Mucosa of rectum (tissue), 2 donors: ENCODE results near the gene SCGB2B2.

Experiments used
- H3K27ac ChIP-seq, 2 donors: one replicate each; pipeline ENCODE4 v1.7.0; 2013; ENCODE audit warnings: inconsistent platforms in 2 of 2, low read depth in 2 of 2, low read length in 2 of 2
- H3K27me3 ChIP-seq, 2 donors: one replicate each; pipeline ENCODE4 v1.7.0; 2013; ENCODE audit warnings: low read length in 2 of 2; ENCODE audit not compliant: control insufficient read depth in 2 of 2, insufficient read depth in 2 of 2
- H3K36me3 ChIP-seq, 2 donors: one replicate each; pipeline ENCODE4 v1.7.0; 2013; ENCODE audit warnings: low read length in 2 of 2; ENCODE audit not compliant: control insufficient read depth in 2 of 2, insufficient read depth in 2 of 2
- H3K4me1 ChIP-seq, 2 donors: one replicate each; pipeline ENCODE4 v1.7.0; 2013; ENCODE audit warnings: low read length in 2 of 2, mild to moderate bottlenecking in 1 of 2; ENCODE audit not compliant: control insufficient read depth in 2 of 2, insufficient read depth in 2 of 2
- H3K4me3 ChIP-seq, 2 donors: one replicate each; pipeline ENCODE4 v1.7.0; 2013; ENCODE audit warnings: low read length in 2 of 2
- H3K9ac ChIP-seq, 2 donors: one replicate each; pipeline ENCODE4 v1.7.0; 2013; ENCODE audit warnings: low read length in 2 of 2, low read depth in 1 of 2, mild to moderate bottlenecking in 1 of 2
- H3K9me3 ChIP-seq, 2 donors: one replicate each; pipeline ENCODE4 v1.7.0; 2013; ENCODE audit warnings: low read length in 2 of 2; ENCODE audit not compliant: control insufficient read depth in 2 of 2
- donor health status: healthy.
- donor health status: Normal muscosa, but diverticular disease.

Gene SCGB2B2

GRCh38 chr19:34639491-34640085, 37.4 kb downstream of the SCGB2B2 start:
- H3K4me3 ChIP-seq = no peak overlapping the region
- H3K9ac ChIP-seq = no peak overlapping the region
- H3K27ac ChIP-seq = no peak overlapping the region
- no peaks in the 10 kb centered on the region for H3K4me1 ChIP-seq
- no peaks in the 10 kb centered on the region for H3K27me3 ChIP-seq
- H3K9me3 ChIP-seq = peaks cover 7 to 8% of the 10 kb centered on the region in 2 donors
- H3K36me3 ChIP-seq = no peaks in the 10 kb centered on the region

GRCh38 chr19:34633802-34634201, 43.2 kb downstream of the SCGB2B2 start:
- Histone ChIP-seq H3K4me1 (no peaks in the 10 kb centered on the region), H3K36me3 (no peaks in the 10 kb centered on the region), H3K27me3 (no peaks in the 10 kb centered on the region), H3K9me3 (peaks cover 7 to 8% of the 10 kb centered on the region in 2 donors), H3K9ac (no peak overlapping the region), H3K27ac (no peak overlapping the region), H3K4me3 (no peak overlapping the region)
